HepG2 (cell line): ENCODE results near the gene NUTF2. TPM values are rescaled to one million over a fixed set of nuclear protein-coding genes. Genes with fewer than 3 reads are reported as not detected.
A peak's percentile ranks its signal among the peaks of the same experiment; 100 is the strongest.

Experiments used
- ARNT ChIP-seq: fragments of 450-650 bp; IDR thresholded peaks from 2 replicates; pipeline ENCODE4 v1.6.1; 2017
- DDIT3 ChIP-seq: sonication (generic); formaldehyde crosslinking; IDR thresholded peaks from 2 replicates; pipeline ENCODE4 v1.4.0; 2020; ENCODE audit warnings: mild to moderate bottlenecking, missing genetic modification reagents
- FOXJ3 ChIP-seq: sonication (generic); formaldehyde crosslinking; IDR thresholded peaks from 2 replicates; pipeline ENCODE4 v1.4.0; 2020; ENCODE audit warnings: missing genetic modification reagents, mild to moderate bottlenecking, borderline replicate concordance
- GABPA ChIP-seq, 2 experiments: IDR thresholded peaks; 2 replicates each; pipeline ENCODE4 v1.6.1; 2011 to 2016; ENCODE audit warnings: low read depth in 2 of 2, low read length in 1 of 2, missing biosample characterization in 1 of 2, missing genetic modification characterization in 1 of 2
- HIC2 ChIP-seq: sonication (generic); formaldehyde crosslinking; IDR thresholded peaks from 2 replicates; pipeline ENCODE4 v1.9.0; 2022; ENCODE audit warnings: low read depth, missing genetic modification reagents
- HMGA1 ChIP-seq: sonication (generic); formaldehyde crosslinking; conservative IDR thresholded peaks from 2 replicates; pipeline ENCODE4 v1.4.0; 2020; ENCODE audit warnings: missing genetic modification reagents
- HNRNPLL ChIP-seq: fragments of 200-400 bp; formaldehyde crosslinking; IDR thresholded peaks from 2 replicates; pipeline ENCODE4 v1.6.1; 2017; ENCODE audit warnings: mild to moderate bottlenecking, low read depth, low read length; ENCODE audit not compliant: poor library complexity, severe bottlenecking
- HOMEZ ChIP-seq: IDR thresholded peaks from 2 replicates; pipeline ENCODE4 v1.6.1; 2016; ENCODE audit warnings: low read depth
- MYC ChIP-seq: sonication (generic); formaldehyde crosslinking; IDR thresholded peaks from 2 replicates; pipeline ENCODE4 v1.9.0; 2021; ENCODE audit warnings: missing genetic modification reagents, borderline replicate concordance
- NAIF1 ChIP-seq: sonication (generic); formaldehyde crosslinking; IDR thresholded peaks from 2 replicates; pipeline ENCODE4 v1.5.0; 2020; ENCODE audit warnings: mild to moderate bottlenecking, missing genetic modification reagents, borderline replicate concordance
- PAX8 ChIP-seq: sonication (generic); formaldehyde crosslinking; IDR thresholded peaks from 2 replicates; pipeline ENCODE4 v1.8.0; 2022; ENCODE audit warnings: mild to moderate bottlenecking, missing genetic modification reagents, borderline replicate concordance
- PCBP1 ChIP-seq: fragments of 200-400 bp; formaldehyde crosslinking; IDR thresholded peaks from 2 replicates; pipeline ENCODE4 v1.6.1; 2017; ENCODE audit warnings: mild to moderate bottlenecking, low read depth, low read length, borderline replicate concordance
- POLR2G ChIP-seq: fragments of 200-400 bp; formaldehyde crosslinking; IDR thresholded peaks from 2 replicates; pipeline ENCODE4 v1.6.1; 2018; ENCODE audit warnings: mild to moderate bottlenecking, low read depth, low read length, moderate library complexity
- RARA ChIP-seq: IDR thresholded peaks from 2 replicates; pipeline ENCODE4 v1.6.1; 2016; ENCODE audit warnings: missing genetic modification reagents, missing compliant biosample characterization
- SPEN ChIP-seq: sonication (generic); formaldehyde crosslinking; IDR thresholded peaks from 2 replicates; pipeline ENCODE4 v1.5.1; 2020; ENCODE audit warnings: low read depth, mild to moderate bottlenecking, missing genetic modification reagents
- U2AF1 ChIP-seq: fragments of 200-400 bp; formaldehyde crosslinking; optimal IDR thresholded peaks from 2 replicates; pipeline ENCODE3; 2017; ENCODE audit warnings: mild to moderate bottlenecking, low read depth, low read length
- ZNF333 ChIP-seq: sonication (generic); formaldehyde crosslinking; IDR thresholded peaks from 2 replicates; pipeline ENCODE4 v1.4.0; 2020; ENCODE audit warnings: mild to moderate bottlenecking, missing genetic modification reagents, borderline replicate concordance
- ZNF572 ChIP-seq: sonication (generic); formaldehyde crosslinking; IDR thresholded peaks from 2 replicates; pipeline ENCODE4 v1.5.1; 2020; ENCODE audit warnings: mild to moderate bottlenecking, missing genetic modification reagents
- ZNF678 ChIP-seq: sonication (generic); formaldehyde crosslinking; IDR thresholded peaks from 2 replicates; pipeline ENCODE4 v1.4.0; 2020; ENCODE audit warnings: mild to moderate bottlenecking, missing genetic modification reagents
- polyA plus RNA-seq, 8 experiments: library from polyadenylated mRNA; depleted of rRNA in 3 of 8; stranded (reverse) in 7 of 8; unstranded in 1 of 8; fragments of >200 nt; fragmentation: Illumina TruSeq in 4 of 8; extraction: Trizol in 4 of 8; gene quantifications; 2 replicates each; pipeline versions ENCODE4 v1.2.1 to v1.2.3, GENCODE V29; 2011 to 2016; ENCODE audit warnings: low read depth in 4 of 8, missing spikeins in 1 of 8, mixed read lengths in 1 of 8; ENCODE audit not compliant: insufficient read depth in 1 of 8
- total RNA-seq, 5 experiments: library from RNA; depleted of rRNA; stranded (reverse); fragments of >200 nt; fragmentation: Illumina TruSeq; extraction: Trizol; gene quantifications; 2 replicates each; pipeline ENCODE4 v1.2.3, GENCODE V29; 2016; ENCODE audit warnings: low read depth in 1 of 5
- TF ChIP-seq, protein P1 (sequence below): sonication (generic); formaldehyde crosslinking; IDR thresholded peaks from 2 replicates; pipeline ENCODE4 v1.4.0; 2020; ENCODE audit warnings: low read depth, mild to moderate bottlenecking, missing genetic modification reagents
- TF ChIP-seq, protein P2 (sequence below): sonication (generic); formaldehyde crosslinking; IDR thresholded peaks from 2 replicates; pipeline ENCODE4 v1.8.0; 2023; ENCODE audit warnings: mild to moderate bottlenecking, missing genetic modification reagents
- TF ChIP-seq, protein P3 (sequence below): IDR thresholded peaks from 2 replicates; pipeline ENCODE4 v1.6.1; 2012; ENCODE audit warnings: inconsistent platforms
- TF ChIP-seq, protein P4 (sequence below): sonication (generic); formaldehyde crosslinking; IDR thresholded peaks from 2 replicates; pipeline ENCODE4 v1.5.0; 2020; ENCODE audit warnings: mild to moderate bottlenecking, missing genetic modification reagents

The NUTF2 gene
- total and polyA plus RNA-seq, 2 of the 13 experiments (the other 11 are each of a cell fraction or from before 2014, with no cell fraction given), result 168 to 214 TPM

DNA sequence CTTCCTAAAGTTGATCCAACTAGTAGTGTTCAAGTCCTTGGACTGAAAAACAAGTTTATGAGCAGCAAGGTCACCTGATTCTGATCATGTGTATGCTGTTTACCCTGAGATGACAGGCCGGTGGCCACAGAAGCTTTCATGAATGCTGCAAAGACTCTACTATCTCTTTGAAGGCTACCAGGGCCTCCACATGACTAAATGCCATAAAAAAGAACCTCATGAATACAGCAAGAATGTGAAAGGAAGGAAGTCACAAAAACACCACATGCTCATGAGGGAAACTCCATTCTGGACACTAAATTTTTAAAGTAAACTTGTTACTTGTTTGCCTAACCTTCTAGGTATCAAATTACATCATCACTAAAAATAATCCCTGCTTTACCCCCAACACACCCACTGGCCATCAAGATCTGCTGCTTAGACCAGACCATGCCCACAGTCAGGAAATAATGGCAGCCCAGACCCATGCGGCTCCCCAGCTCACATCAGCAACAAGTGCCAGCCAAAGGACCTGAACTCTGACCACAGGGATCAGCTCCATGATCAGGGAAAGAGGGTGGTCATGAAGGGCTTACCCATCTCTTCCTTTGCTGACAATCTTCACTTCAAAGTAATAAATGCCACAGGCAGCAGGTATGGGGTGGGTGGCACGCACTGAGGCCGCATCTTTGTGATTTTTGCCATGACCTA lies 41.7 kb upstream of the NUTF2 start (continued):
- TF ChIP-seq ZNF333 (CRISPR knock-in tag) (no peak), NAIF1 (0 out of 2 replicates have a peak, but pooled peaks have one; percentile 6), HMGA1 (CRISPR knock-in tag) (no peak), FOXJ3 (CRISPR knock-in tag) (no peak), RARA (CRISPR knock-in tag) (no peak; the same call in none of the 2 replicates), SPEN (CRISPR knock-in tag) (no peak), PAX8 (no peak), ZNF678 (CRISPR knock-in tag) (no peak), ZNF572 (no peak), MYC (CRISPR knock-in tag) (no peak), GABPA (IDR thresholded peaks at IDR 0.05; ENCODE audit: low read depth, low read length) (no peak), GABPA (CRISPR knock-in tag; IDR thresholded peaks at IDR 0.05; ENCODE audit: low read depth) (no peak), HIC2 (CRISPR knock-in tag) (no peak), POLR2G (no peak), DDIT3 (CRISPR knock-in tag) (no peak), HOMEZ (0 out of 2 replicates have a peak, but pooled peaks have one; percentile 23), HNRNPLL (no peak), PCBP1 (no peak), ARNT (no peak), U2AF1 (no peak)
- TF ChIP-seq, protein P1, sequence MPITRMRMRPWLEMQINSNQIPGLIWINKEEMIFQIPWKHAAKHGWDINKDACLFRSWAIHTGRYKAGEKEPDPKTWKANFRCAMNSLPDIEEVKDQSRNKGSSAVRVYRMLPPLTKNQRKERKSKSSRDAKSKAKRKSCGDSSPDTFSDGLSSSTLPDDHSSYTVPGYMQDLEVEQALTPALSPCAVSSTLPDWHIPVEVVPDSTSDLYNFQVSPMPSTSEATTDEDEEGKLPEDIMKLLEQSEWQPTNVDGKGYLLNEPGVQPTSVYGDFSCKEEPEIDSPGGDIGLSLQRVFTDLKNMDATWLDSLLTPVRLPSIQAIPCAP (CRISPR knock-in tag), result no peak
- TF ChIP-seq, protein P2, sequence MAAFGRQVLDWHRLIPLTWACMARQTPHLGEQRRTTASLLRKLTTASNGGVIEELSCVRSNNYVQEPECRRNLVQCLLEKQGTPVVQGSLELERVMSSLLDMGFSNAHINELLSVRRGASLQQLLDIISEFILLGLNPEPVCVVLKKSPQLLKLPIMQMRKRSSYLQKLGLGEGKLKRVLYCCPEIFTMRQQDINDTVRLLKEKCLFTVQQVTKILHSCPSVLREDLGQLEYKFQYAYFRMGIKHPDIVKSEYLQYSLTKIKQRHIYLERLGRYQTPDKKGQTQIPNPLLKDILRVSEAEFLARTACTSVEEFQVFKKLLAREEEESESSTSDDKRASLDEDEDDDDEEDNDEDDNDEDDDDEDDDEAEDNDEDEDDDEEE (CRISPR knock-in tag), result no peak
- TF ChIP-seq, protein P3, sequence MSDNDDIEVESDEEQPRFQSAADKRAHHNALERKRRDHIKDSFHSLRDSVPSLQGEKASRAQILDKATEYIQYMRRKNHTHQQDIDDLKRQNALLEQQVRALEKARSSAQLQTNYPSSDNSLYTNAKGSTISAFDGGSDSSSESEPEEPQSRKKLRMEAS, result peak; percentile 34; the same call in 1 of the 2 replicates
- TF ChIP-seq, protein P4, sequence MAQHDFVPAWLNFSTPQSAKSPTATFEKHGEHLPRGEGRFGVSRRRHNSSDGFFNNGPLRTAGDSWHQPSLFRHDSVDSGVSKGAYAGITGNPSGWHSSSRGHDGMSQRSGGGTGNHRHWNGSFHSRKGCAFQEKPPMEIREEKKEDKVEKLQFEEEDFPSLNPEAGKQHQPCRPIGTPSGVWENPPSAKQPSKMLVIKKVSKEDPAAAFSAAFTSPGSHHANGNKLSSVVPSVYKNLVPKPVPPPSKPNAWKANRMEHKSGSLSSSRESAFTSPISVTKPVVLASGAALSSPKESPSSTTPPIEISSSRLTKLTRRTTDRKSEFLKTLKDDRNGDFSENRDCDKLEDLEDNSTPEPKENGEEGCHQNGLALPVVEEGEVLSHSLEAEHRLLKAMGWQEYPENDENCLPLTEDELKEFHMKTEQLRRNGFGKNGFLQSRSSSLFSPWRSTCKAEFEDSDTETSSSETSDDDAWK, result no peak
